Ishikawa (cell line): Measurements from ENCODE around the gene ADGRL3.

Experiments used
- CREB1 ChIP-seq: IDR thresholded peaks from 2 replicates; pipeline ENCODE4 v1.6.1; 2012; ENCODE audit warnings: low read depth
- EGR1 ChIP-seq: IDR thresholded peaks from 2 replicates; pipeline ENCODE4 v1.6.1; 2012
- FOXM1 ChIP-seq: IDR thresholded peaks from 2 replicates; pipeline ENCODE4 v1.6.1; 2012; ENCODE audit warnings: low read depth, borderline replicate concordance
- TF ChIP-seq, protein P1 (sequence below): IDR thresholded peaks from 2 replicates; pipeline ENCODE4 v1.6.1; 2012; ENCODE audit warnings: low read depth, mild to moderate bottlenecking

DNA sequence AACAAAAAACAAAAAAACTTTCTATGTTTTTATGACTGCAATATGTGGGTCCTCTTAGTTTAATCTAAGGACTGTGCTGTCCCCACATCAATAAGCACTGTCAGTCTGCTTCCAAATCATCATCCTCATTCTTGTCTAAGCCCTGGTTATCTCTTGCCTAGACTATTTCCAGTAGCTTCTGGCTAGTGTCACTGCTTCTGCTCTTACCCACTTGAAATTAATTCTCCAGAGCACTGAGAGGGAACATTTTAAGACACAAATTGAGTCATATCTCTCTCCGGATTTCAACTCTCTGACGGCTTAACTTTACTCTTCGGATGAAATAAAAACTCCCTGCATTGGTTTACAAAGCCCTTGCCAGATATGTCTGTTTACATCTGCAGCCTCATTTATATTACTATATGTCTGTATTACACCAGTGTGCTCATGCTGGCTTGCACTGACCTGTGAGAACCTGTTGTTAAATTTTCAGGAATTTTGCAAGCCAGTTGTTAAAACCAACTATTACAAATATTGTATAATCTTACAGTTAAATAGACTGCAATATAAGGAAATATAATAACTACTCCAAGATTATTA, 345.9 kb downstream of the ADGRL3 start:
- TF ChIP-seq EGR1 (no peak), CREB1 (no peak), FOXM1 (no peak)
- TF ChIP-seq, protein P1, sequence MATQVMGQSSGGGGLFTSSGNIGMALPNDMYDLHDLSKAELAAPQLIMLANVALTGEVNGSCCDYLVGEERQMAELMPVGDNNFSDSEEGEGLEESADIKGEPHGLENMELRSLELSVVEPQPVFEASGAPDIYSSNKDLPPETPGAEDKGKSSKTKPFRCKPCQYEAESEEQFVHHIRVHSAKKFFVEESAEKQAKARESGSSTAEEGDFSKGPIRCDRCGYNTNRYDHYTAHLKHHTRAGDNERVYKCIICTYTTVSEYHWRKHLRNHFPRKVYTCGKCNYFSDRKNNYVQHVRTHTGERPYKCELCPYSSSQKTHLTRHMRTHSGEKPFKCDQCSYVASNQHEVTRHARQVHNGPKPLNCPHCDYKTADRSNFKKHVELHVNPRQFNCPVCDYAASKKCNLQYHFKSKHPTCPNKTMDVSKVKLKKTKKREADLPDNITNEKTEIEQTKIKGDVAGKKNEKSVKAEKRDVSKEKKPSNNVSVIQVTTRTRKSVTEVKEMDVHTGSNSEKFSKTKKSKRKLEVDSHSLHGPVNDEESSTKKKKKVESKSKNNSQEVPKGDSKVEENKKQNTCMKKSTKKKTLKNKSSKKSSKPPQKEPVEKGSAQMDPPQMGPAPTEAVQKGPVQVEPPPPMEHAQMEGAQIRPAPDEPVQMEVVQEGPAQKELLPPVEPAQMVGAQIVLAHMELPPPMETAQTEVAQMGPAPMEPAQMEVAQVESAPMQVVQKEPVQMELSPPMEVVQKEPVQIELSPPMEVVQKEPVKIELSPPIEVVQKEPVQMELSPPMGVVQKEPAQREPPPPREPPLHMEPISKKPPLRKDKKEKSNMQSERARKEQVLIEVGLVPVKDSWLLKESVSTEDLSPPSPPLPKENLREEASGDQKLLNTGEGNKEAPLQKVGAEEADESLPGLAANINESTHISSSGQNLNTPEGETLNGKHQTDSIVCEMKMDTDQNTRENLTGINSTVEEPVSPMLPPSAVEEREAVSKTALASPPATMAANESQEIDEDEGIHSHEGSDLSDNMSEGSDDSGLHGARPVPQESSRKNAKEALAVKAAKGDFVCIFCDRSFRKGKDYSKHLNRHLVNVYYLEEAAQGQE, result no peak
